SK-N-SH (cell line): Measurements from ENCODE around the gene GPR180. TPM values are rescaled to one million over a fixed set of nuclear protein-coding genes. Genes with fewer than 3 reads are reported as not detected.

Experiments
- CTCF ChIA-PET: fragments of 300-600, 350-600 bp; formaldehyde crosslinking; extraction: SDS; loops from one replicate; lab custom pipeline; 2021; lab: Yijun Ruan, JAX
- POLR2A ChIA-PET: fragments of 350-600 bp; sonication (Branson Sonifier 250); formaldehyde crosslinking; extraction: SDS; loops from one replicate; lab custom pipeline; 2020; ENCODE audit warnings: antibody characterized with exemption, inconsistent platforms; lab: Yijun Ruan, JAX
- DNase-seq: peaks from one replicate; pipeline ENCODE4 v3.0.0; 2012
- H2AFZ ChIP-seq: fragments of 200-600 bp; sonication (generic); 2 replicates; pipeline ENCODE4 v1.8.1; 2016; ENCODE audit warnings: antibody characterized with exemption, mild to moderate bottlenecking, low read depth
- H3F3A ChIP-seq: fragments of 200-600 bp; sonication (generic); replicated peaks from 2 replicates; pipeline ENCODE3; 2016; ENCODE audit warnings: antibody characterized with exemption, mild to moderate bottlenecking; ENCODE audit not compliant: insufficient read depth
- H3K27ac ChIP-seq, 2 experiments: fragments of 200-500 bp in 1 of 2; fragments of 200-600 bp in 1 of 2; sonication (Bioruptor generic) in 1 of 2; sonication (generic), shearing (Covaris generic) in 1 of 2; 2 replicates each; pipeline versions ENCODE4 v1.5.1 to v1.6.1; 2014 to 2016; ENCODE audit warnings: low read depth in 2 of 2, inconsistent platforms in 1 of 2, low read length in 1 of 2, mild to moderate bottlenecking in 1 of 2, mixed read lengths in 1 of 2
- H3K27me3 ChIP-seq: fragments of 200-600 bp; sonication (generic), shearing (Covaris generic); 2 replicates; pipeline ENCODE4 v1.6.1; 2016; ENCODE audit warnings: mixed run types; ENCODE audit not compliant: insufficient read depth
- H3K36me3 ChIP-seq, 2 experiments: fragments of 200-500 bp in 1 of 2; fragments of 200-600 bp in 1 of 2; sonication (Bioruptor generic) in 1 of 2; sonication (generic) in 1 of 2; replicated peaks in 1 of 2; 2 replicates each; pipeline versions ENCODE3 to v1.5.1; 2014 to 2016; ENCODE audit warnings: low read length in 1 of 2, mild to moderate bottlenecking in 1 of 2; ENCODE audit not compliant: insufficient read depth in 2 of 2, control insufficient read depth in 1 of 2
- H3K4me1 ChIP-seq, 2 experiments: fragments of 200-500 bp in 1 of 2; fragments of 200-600 bp in 1 of 2; sonication (Bioruptor generic) in 1 of 2; sonication (generic), shearing (Covaris generic) in 1 of 2; 2 replicates each; pipeline versions ENCODE4 v1.5.1 to v1.6.1; 2014 to 2016; ENCODE audit warnings: low read depth in 1 of 2, low read length in 1 of 2, mixed run types in 1 of 2; ENCODE audit not compliant: insufficient read depth in 2 of 2, control insufficient read depth in 1 of 2
- H3K4me2 ChIP-seq: fragments of 200-600 bp; sonication (generic), shearing (Covaris generic); 2 replicates; pipeline ENCODE4 v1.6.1; 2017; ENCODE audit warnings: mixed run types
- H3K4me3 ChIP-seq, 2 experiments: fragments of 200-500 bp in 1 of 2; fragments of 200-600 bp in 1 of 2; sonication (Bioruptor generic) in 1 of 2; sonication (generic), shearing (Covaris generic) in 1 of 2; 2 replicates each; pipeline versions ENCODE4 v1.5.1 to v1.8.1; 2014 to 2016; ENCODE audit warnings: low read depth in 2 of 2, inconsistent platforms in 1 of 2, low read length in 1 of 2, mild to moderate bottlenecking in 1 of 2, mixed read lengths in 1 of 2, moderate library complexity in 1 of 2
- H3K79me2 ChIP-seq: fragments of 200-600 bp; sonication (generic); 2 replicates; pipeline ENCODE4 v1.8.1; 2017; ENCODE audit warnings: mild to moderate bottlenecking; ENCODE audit not compliant: insufficient read depth
- H3K9ac ChIP-seq: fragments of 200-600 bp; sonication (generic); 2 replicates; pipeline ENCODE4 v1.6.1; 2017; ENCODE audit warnings: mixed run types
- H3K9me2 ChIP-seq: fragments of 200-600 bp; sonication (generic); 2 replicates; pipeline ENCODE4 v1.6.1; 2017; ENCODE audit warnings: mixed run types
- H3K9me3 ChIP-seq: fragments of 200-600 bp; sonication (generic); 2 replicates; pipeline ENCODE4 v1.6.1; 2017; ENCODE audit warnings: mixed run types, mild to moderate bottlenecking, moderate library complexity
- H4K20me1 ChIP-seq: fragments of 200-600 bp; sonication (generic); 2 replicates; pipeline ENCODE4 v1.6.1; 2017; ENCODE audit warnings: mild to moderate bottlenecking, mixed run types; ENCODE audit not compliant: insufficient read depth
- CHD2 ChIP-seq: fragments of 150-350 bp; IDR thresholded peaks from 2 replicates; pipeline ENCODE4 v1.6.1; 2018; ENCODE audit warnings: low read length; ENCODE audit not compliant: partially characterized antibody
- FOSL2 ChIP-seq: IDR thresholded peaks from 2 replicates; pipeline ENCODE4 v1.4.0; 2012; ENCODE audit warnings: low read depth, mild to moderate bottlenecking, moderate library complexity, borderline replicate concordance
- FOXJ3 ChIP-seq: sonication (generic); formaldehyde crosslinking; IDR thresholded peaks from 2 replicates; pipeline ENCODE4 v1.5.1; 2020; ENCODE audit warnings: mild to moderate bottlenecking, missing genetic modification reagents
- GABPA ChIP-seq: IDR thresholded peaks from 2 replicates; pipeline ENCODE4 v1.4.0; 2012; ENCODE audit warnings: low read depth, mild to moderate bottlenecking
- POLR2AphosphoS5 ChIP-seq: IDR thresholded peaks from 2 replicates; pipeline ENCODE4 v1.6.1; 2012; ENCODE audit warnings: low read depth, low read length
- RCOR1 ChIP-seq: fragments of 150-350 bp; IDR thresholded peaks from 2 replicates; pipeline ENCODE4 v1.6.1; 2017; ENCODE audit warnings: antibody characterized with exemption, low read length
- RFX5 ChIP-seq: IDR thresholded peaks from 2 replicates; pipeline ENCODE4 v1.6.1; 2012; ENCODE audit warnings: mild to moderate bottlenecking, improper control_type of control experiment, low read length
- SIN3A ChIP-seq: IDR thresholded peaks from 2 replicates; pipeline ENCODE4 v1.6.1; 2012; ENCODE audit warnings: low read depth, mild to moderate bottlenecking, low read length, moderate library complexity, borderline replicate concordance
- TAF1 ChIP-seq: IDR thresholded peaks from 2 replicates; pipeline ENCODE4 v1.6.1; 2012; ENCODE audit warnings: low read depth, mild to moderate bottlenecking, low read length, moderate library complexity, borderline replicate concordance
- TEAD4 ChIP-seq: IDR thresholded peaks from 2 replicates; pipeline ENCODE4 v1.4.0; 2012; ENCODE audit warnings: mild to moderate bottlenecking, borderline replicate concordance; ENCODE audit not compliant: insufficient read depth
- YY1 ChIP-seq: IDR thresholded peaks from 2 replicates; pipeline ENCODE4 v1.4.0; 2012; ENCODE audit warnings: low read depth, mild to moderate bottlenecking
- WGBS: methylation state at CpG from one replicate; pipeline ENCODE4 v1.1.6; 2017; ENCODE audit warnings: low lambda C conversion rate; 5-methylcytosine and 5-hydroxymethylcytosine counted together
- polyA plus RNA-seq, 3 experiments: library from polyadenylated mRNA; depleted of rRNA; stranded (reverse); fragments of >200 nt; gene quantifications; 2 replicates each; pipeline ENCODE4 v1.2.3, GENCODE V29; 2012
- TF ChIP-seq, protein P1 (sequence below): fragments of 150-350 bp; IDR thresholded peaks from 2 replicates; pipeline ENCODE4 v1.6.1; 2016; ENCODE audit warnings: mild to moderate bottlenecking, low read depth, low read length
- TF ChIP-seq, protein P2 (sequence below): IDR thresholded peaks from 2 replicates; pipeline ENCODE4; 2012
- TF ChIP-seq, protein P3 (sequence below): IDR thresholded peaks from 2 replicates; pipeline ENCODE4 v1.4.0; 2012; ENCODE audit warnings: low read depth, borderline replicate concordance
- TF ChIP-seq, protein P4 (sequence below): fragments of 200-600 bp; sonication (generic); IDR thresholded peaks from 2 replicates; pipeline ENCODE4 v1.6.1; 2017; ENCODE audit warnings: antibody characterized with exemption, mild to moderate bottlenecking, moderate library complexity

Gene GPR180
- polyA plus RNA-seq, 1 of the 3 experiments (the other 2 are of a cell fraction) = 1.8 TPM

DNA sequence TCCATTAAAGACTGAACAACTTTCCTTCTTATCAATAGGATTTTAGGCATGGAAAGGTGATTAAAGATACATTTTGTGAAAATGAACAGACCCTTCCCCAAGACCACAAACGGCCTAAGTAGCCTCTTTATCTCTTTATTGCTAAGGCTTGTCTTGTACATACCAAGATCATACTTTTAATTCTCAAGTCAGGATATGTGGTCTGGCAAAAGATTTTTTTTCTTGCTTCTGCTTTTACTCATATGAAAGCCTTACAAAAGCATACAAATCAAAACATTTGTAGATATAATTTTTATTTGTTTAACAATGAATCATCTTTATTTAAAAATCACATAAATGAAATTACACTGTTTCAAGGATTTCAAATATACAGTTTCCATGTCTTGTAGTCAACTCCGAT is 41.5 kb upstream of the GPR180 start:
- ChIA-PET CTCF (no interaction called here), POLR2A (no interaction called here)
- no peak for TF ChIP-seq TAF1
- TF ChIP-seq RCOR1 = no peak
- TF ChIP-seq, protein P1, sequence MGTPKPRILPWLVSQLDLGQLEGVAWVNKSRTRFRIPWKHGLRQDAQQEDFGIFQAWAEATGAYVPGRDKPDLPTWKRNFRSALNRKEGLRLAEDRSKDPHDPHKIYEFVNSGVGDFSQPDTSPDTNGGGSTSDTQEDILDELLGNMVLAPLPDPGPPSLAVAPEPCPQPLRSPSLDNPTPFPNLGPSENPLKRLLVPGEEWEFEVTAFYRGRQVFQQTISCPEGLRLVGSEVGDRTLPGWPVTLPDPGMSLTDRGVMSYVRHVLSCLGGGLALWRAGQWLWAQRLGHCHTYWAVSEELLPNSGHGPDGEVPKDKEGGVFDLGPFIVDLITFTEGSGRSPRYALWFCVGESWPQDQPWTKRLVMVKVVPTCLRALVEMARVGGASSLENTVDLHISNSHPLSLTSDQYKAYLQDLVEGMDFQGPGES = no peak
- TF ChIP-seq YY1 = no peak
- no peak for TF ChIP-seq SIN3A
- TF ChIP-seq POLR2AphosphoS5 = no peak
- no peak for TF ChIP-seq FOSL2
- TF ChIP-seq FOXJ3 = no peak
- TF ChIP-seq CHD2 = no peak
- TF ChIP-seq, protein P2, sequence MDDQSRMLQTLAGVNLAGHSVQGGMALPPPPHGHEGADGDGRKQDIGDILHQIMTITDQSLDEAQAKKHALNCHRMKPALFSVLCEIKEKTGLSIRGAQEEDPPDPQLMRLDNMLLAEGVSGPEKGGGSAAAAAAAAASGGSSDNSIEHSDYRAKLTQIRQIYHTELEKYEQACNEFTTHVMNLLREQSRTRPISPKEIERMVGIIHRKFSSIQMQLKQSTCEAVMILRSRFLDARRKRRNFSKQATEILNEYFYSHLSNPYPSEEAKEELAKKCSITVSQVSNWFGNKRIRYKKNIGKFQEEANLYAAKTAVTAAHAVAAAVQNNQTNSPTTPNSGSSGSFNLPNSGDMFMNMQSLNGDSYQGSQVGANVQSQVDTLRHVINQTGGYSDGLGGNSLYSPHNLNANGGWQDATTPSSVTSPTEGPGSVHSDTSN = no peak
- no peak for TF ChIP-seq RFX5
- Histone ChIP-seq H3K27ac (no peak overlapping the region), H3K4me1 (no peaks in the 10 kb centered on the region; a peak in 1 of 4 replicates), H3K79me2 (no peaks in the 10 kb centered on the region), H3K9ac (no peak overlapping the region), H3K9me2 (no peaks in the 10 kb centered on the region), H3K36me3 (no peaks in the 10 kb centered on the region), H3K9me3 (no peaks in the 10 kb centered on the region), H3K27me3 (no peaks in the 10 kb centered on the region), H3F3A (no peaks in the 10 kb centered on the region), H3K4me3 (no peak overlapping the region), H3K4me2 (no peak overlapping the region), H4K20me1 (no peaks in the 10 kb centered on the region), H2AFZ (no peak overlapping the region)
- 75% methylated on average over 2 of the region's 2 CpGs for WGBS
- no peak for DNase-seq

DNA sequence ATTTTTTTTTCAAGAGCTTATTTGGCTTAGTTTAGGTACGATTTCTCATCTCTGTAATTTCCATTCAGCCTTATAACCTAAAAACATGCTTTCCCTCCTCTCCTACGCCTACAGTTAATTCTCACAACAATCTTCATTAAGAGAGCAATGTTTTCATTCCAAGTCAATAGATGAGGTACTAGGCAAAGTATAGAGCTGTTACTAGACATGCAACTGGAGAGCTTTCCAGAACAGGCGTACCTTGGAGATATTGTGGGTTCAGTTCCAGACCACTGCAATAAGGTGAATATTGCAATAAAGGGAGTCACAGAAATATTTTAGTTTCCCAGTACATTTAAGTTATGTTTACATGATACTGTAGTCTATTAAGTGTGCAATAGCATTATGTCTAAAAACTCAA is 40.5 kb upstream of the GPR180 start:
- Histone ChIP-seq H3K36me3 (no peaks in the 10 kb centered on the region), H2AFZ (no peak overlapping the region), H3K9me2 (no peaks in the 10 kb centered on the region), H3K79me2 (no peaks in the 10 kb centered on the region), H3K4me2 (no peak overlapping the region), H3K27ac (no peak overlapping the region), H4K20me1 (no peaks in the 10 kb centered on the region), H3K4me3 (no peak overlapping the region), H3K9me3 (no peaks in the 10 kb centered on the region), H3K27me3 (no peaks in the 10 kb centered on the region), H3K9ac (no peak overlapping the region), H3K4me1 (no peaks in the 10 kb centered on the region; a peak in 1 of 4 replicates), H3F3A (no peaks in the 10 kb centered on the region)
- POLR2A ChIA-PET = interaction anchor here (1.8 kb wide), 1 partner anchor 12 kb away, joined by 5 read pairs; no protein-coding TSS in a partner anchor
- CTCF ChIA-PET = no interaction called here
- WGBS = 88% methylated on average over 3 of the region's 3 CpGs
- DNase-seq = no peak
- TF ChIP-seq TEAD4 (no peak), GABPA (no peak)
- TF ChIP-seq, protein P3, sequence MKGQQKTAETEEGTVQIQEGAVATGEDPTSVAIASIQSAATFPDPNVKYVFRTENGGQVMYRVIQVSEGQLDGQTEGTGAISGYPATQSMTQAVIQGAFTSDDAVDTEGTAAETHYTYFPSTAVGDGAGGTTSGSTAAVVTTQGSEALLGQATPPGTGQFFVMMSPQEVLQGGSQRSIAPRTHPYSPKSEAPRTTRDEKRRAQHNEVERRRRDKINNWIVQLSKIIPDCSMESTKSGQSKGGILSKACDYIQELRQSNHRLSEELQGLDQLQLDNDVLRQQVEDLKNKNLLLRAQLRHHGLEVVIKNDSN = no peak
- TF ChIP-seq, protein P4, sequence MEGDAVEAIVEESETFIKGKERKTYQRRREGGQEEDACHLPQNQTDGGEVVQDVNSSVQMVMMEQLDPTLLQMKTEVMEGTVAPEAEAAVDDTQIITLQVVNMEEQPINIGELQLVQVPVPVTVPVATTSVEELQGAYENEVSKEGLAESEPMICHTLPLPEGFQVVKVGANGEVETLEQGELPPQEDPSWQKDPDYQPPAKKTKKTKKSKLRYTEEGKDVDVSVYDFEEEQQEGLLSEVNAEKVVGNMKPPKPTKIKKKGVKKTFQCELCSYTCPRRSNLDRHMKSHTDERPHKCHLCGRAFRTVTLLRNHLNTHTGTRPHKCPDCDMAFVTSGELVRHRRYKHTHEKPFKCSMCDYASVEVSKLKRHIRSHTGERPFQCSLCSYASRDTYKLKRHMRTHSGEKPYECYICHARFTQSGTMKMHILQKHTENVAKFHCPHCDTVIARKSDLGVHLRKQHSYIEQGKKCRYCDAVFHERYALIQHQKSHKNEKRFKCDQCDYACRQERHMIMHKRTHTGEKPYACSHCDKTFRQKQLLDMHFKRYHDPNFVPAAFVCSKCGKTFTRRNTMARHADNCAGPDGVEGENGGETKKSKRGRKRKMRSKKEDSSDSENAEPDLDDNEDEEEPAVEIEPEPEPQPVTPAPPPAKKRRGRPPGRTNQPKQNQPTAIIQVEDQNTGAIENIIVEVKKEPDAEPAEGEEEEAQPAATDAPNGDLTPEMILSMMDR = no peak
